Liver (tissue), 9 donors: ENCODE results near the gene DENND4A. TPM values are rescaled to one million over a fixed set of nuclear protein-coding genes. Genes with fewer than 3 reads are reported as not detected.
A peak's percentile ranks its signal among the peaks of the same experiment; 100 is the strongest.

Experiments used
- DNase-seq: peaks from one replicate; pipeline ENCODE4 v3.0.0-alpha.2; 2017; ENCODE audit warnings: low spot score
- H3K27ac ChIP-seq, 2 donors: one replicate each; pipeline ENCODE4 v1.7.0; 2013; ENCODE audit warnings: inconsistent platforms in 2 of 2, low read length in 2 of 2, control low read depth in 1 of 2, low read depth in 1 of 2, mild to moderate bottlenecking in 1 of 2
- H3K27me3 ChIP-seq, 4 donors: one replicate each; pipeline versions ENCODE4 v1.6.1 to v1.7.0; 2013; ENCODE audit warnings: low read length in 3 of 4, inconsistent platforms in 1 of 4, mild to moderate bottlenecking in 1 of 4, moderate library complexity in 1 of 4; ENCODE audit not compliant: control insufficient read depth in 4 of 4, insufficient read depth in 4 of 4
- H3K36me3 ChIP-seq, 4 donors: one replicate each; pipeline versions ENCODE4 v1.6.1 to v1.7.0; 2013; ENCODE audit warnings: low read length in 3 of 4, mild to moderate bottlenecking in 3 of 4, low read depth in 1 of 4, moderate library complexity in 1 of 4; ENCODE audit not compliant: control insufficient read depth in 4 of 4, insufficient read depth in 3 of 4
- H3K4me1 ChIP-seq, 4 donors: one replicate each; pipeline versions ENCODE4 v1.6.1 to v1.7.0; 2013; ENCODE audit warnings: low read length in 3 of 4, mild to moderate bottlenecking in 3 of 4, moderate library complexity in 1 of 4; ENCODE audit not compliant: control insufficient read depth in 4 of 4, insufficient read depth in 4 of 4
- H3K4me3 ChIP-seq, 3 donors: one replicate each; pipeline versions ENCODE4 v1.6.1 to v1.7.0; 2013; ENCODE audit warnings: low read length in 3 of 3, control low read depth in 1 of 3, low read depth in 1 of 3, mild to moderate bottlenecking in 1 of 3
- H3K9ac ChIP-seq, 2 donors: one replicate each; pipeline ENCODE4 v1.7.0; 2013; ENCODE audit warnings: low read length in 2 of 2, mild to moderate bottlenecking in 2 of 2, moderate library complexity in 2 of 2, control low read depth in 1 of 2, low read depth in 1 of 2
- H3K9me3 ChIP-seq, 4 donors: one replicate each; pipeline versions ENCODE4 v1.6.1 to v1.7.0; 2013; ENCODE audit warnings: low read length in 3 of 4; ENCODE audit not compliant: control insufficient read depth in 4 of 4
- ATF3 ChIP-seq: IDR thresholded peaks from 2 replicates; pipeline ENCODE4 v1.6.1; 2016; ENCODE audit warnings: antibody characterized with exemption
- EGR1 ChIP-seq, 2 donors: IDR thresholded peaks; 2 replicates each; pipeline ENCODE4 v1.6.1; 2016 to 2018; ENCODE audit warnings: antibody characterized with exemption in 2 of 2, low read depth in 2 of 2
- FOXA2 ChIP-seq: IDR thresholded peaks from 2 replicates; pipeline ENCODE4 v1.6.1; 2016; ENCODE audit warnings: antibody characterized with exemption
- GABPA ChIP-seq, 2 donors: IDR thresholded peaks in 1 of 2; conservative IDR thresholded peaks in 1 of 2; 2 replicates each; pipeline ENCODE4 v1.6.1; 2016; ENCODE audit warnings: antibody characterized with exemption in 2 of 2, mild to moderate bottlenecking in 1 of 2, moderate library complexity in 1 of 2
- HNF4G ChIP-seq: IDR thresholded peaks from 2 replicates; pipeline ENCODE4 v1.6.1; 2016; ENCODE audit warnings: antibody characterized with exemption
- RAD21 ChIP-seq, 2 donors: IDR thresholded peaks; 2 replicates each; pipeline ENCODE4 v1.6.1; 2016; ENCODE audit warnings: antibody characterized with exemption in 2 of 2, mild to moderate bottlenecking in 2 of 2
- RXRA ChIP-seq, 2 donors: IDR thresholded peaks; 2 replicates each; pipeline ENCODE4 v1.6.1; 2017 to 2018; ENCODE audit warnings: antibody characterized with exemption in 2 of 2, mild to moderate bottlenecking in 1 of 2
- SP1 ChIP-seq: IDR thresholded peaks from 2 replicates; pipeline ENCODE4 v1.6.1; 2018; ENCODE audit warnings: antibody characterized with exemption, mild to moderate bottlenecking
- ZBTB33 ChIP-seq: IDR thresholded peaks from 2 replicates; pipeline ENCODE4 v1.6.1; 2016; ENCODE audit warnings: antibody characterized with exemption
- WGBS: extraction: QIAGEN DNeasy Blood & Tissue Kit; methylation state at CpG from one replicate; pipeline ENCODE4 v1.1.7; 2013; 5-methylcytosine and 5-hydroxymethylcytosine counted together
- polyA plus RNA-seq, 2 donors: library from polyadenylated mRNA; stranded (reverse) in 1 of 2; unstranded in 1 of 2; fragments of 200-250 nt in 1 of 2; fragments of >200 nt in 1 of 2; fragmentation: Nextera tagmentation in 1 of 2; extraction: Ambion mirVana in 1 of 2; gene quantifications; one replicate each; pipeline versions ENCODE4 v1.2.1 to v1.2.3, GENCODE V29; 2013 to 2015
- total RNA-seq, 2 donors: library from RNA; depleted of rRNA; stranded (reverse); fragments of >200 nt; gene quantifications; one replicate each; pipeline ENCODE4 v1.2.3, GENCODE V29; 2014
- TF ChIP-seq, protein P1 (sequence below): IDR thresholded peaks from 2 replicates; pipeline ENCODE4 v1.6.1; 2016; ENCODE audit warnings: antibody characterized with exemption
- TF ChIP-seq, protein P2 (sequence below): fragments of 150-350 bp; IDR thresholded peaks from 2 replicates; pipeline ENCODE4 v1.5.1; 2017; ENCODE audit warnings: improper control_type of control experiment, low read depth, low read length; ENCODE audit not compliant: missing input control
- TF ChIP-seq, protein P3 (sequence below): IDR thresholded peaks from 2 replicates; pipeline ENCODE4 v1.6.1; 2016; ENCODE audit warnings: antibody characterized with exemption, mild to moderate bottlenecking
- donor health status: healthy.
- donor health status: healthy.
- donor health status: healthy.
- donor health status: healthy.
- donor health status: healthy.

Gene DENND4A
- total and polyA plus RNA-seq, 4 donors, result 5.2 to 75.5 (median 23.9) TPM

- TF ChIP-seq, protein P1, sequence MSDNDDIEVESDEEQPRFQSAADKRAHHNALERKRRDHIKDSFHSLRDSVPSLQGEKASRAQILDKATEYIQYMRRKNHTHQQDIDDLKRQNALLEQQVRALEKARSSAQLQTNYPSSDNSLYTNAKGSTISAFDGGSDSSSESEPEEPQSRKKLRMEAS, result no peak
- no peak for TF ChIP-seq ZBTB33
- no peak for TF ChIP-seq GABPA (IDR thresholded peaks at IDR 0.05 in 1 of 2, conservative IDR thresholded peaks at IDR 0.05 in 1 of 2)
Measured at GRCh38 chr15:65639509-65639908, 152.6 kb downstream of the DENND4A start (continued).

DNA sequence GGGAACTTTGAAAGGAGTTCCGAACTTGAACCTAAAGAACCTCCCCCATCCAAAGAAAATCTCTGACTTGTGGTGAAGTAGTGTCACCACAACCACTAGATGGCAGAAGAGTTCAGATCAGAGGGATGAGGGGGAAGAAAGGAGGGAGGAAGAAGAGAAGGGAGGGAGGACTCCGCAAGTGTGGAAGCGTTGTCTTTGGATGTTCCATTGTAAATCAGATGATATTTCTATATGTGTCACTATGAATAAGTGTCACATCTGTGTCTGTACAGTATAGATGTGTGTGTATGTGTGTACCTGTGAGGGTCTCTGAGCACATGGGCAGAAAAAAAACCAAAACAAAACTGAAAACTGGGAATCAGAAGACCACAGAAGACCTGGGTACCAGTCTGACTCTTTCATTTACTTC is 153.4 kb downstream of the DENND4A start:
- H3K9ac ChIP-seq, result no peak overlapping the region
- no peaks in the 10 kb centered on the region for H3K4me1 ChIP-seq
- H3K36me3 ChIP-seq, result no peaks in the 10 kb centered on the region
- no peak for DNase-seq
- no peak overlapping the region for H3K4me3 ChIP-seq
- TF ChIP-seq RAD21 (IDR thresholded peaks at IDR 0.05), result peak; percentile 89 to 93
- TF ChIP-seq EGR1 (IDR thresholded peaks at IDR 0.05; ENCODE audit: low read depth in 2 of 2), result no peak
- TF ChIP-seq, protein P2, sequence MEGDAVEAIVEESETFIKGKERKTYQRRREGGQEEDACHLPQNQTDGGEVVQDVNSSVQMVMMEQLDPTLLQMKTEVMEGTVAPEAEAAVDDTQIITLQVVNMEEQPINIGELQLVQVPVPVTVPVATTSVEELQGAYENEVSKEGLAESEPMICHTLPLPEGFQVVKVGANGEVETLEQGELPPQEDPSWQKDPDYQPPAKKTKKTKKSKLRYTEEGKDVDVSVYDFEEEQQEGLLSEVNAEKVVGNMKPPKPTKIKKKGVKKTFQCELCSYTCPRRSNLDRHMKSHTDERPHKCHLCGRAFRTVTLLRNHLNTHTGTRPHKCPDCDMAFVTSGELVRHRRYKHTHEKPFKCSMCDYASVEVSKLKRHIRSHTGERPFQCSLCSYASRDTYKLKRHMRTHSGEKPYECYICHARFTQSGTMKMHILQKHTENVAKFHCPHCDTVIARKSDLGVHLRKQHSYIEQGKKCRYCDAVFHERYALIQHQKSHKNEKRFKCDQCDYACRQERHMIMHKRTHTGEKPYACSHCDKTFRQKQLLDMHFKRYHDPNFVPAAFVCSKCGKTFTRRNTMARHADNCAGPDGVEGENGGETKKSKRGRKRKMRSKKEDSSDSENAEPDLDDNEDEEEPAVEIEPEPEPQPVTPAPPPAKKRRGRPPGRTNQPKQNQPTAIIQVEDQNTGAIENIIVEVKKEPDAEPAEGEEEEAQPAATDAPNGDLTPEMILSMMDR, result peak; percentile 76
- no peaks in the 10 kb centered on the region for H3K9me3 ChIP-seq
- no peak overlapping the region for H3K27ac ChIP-seq
- 5% methylated on average over 3 of the region's 3 CpGs for WGBS
- H3K27me3 ChIP-seq, result no peaks in the 10 kb centered on the region

DNA sequence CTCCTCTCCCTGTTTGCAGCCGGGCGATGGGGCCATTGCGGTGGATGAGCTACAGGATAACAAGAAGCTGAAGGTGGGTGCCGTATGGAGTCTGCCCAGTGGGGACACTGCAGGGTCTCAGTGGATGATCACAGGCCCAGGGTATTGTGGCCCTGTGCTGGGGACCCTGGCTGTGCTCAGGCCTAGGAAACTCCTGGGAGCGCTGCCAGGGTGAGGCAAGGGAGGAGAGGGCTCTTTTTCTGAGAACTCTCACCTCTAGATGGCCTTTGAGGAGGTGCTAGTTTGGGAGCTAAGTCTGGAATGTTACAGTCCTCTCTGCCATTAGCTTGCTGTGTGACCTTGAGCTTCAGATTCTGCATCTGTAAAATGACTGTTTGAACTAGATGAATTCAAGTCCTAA is 154.0 kb downstream of the DENND4A start:
- TF ChIP-seq RXRA (IDR thresholded peaks at IDR 0.05), result no peak
- no peak for TF ChIP-seq SP1
- no peak for TF ChIP-seq FOXA2
- TF ChIP-seq, protein P2, result no peak
- TF ChIP-seq HNF4G, result no peak
- TF ChIP-seq GABPA (IDR thresholded peaks at IDR 0.05 in 1 of 2, conservative IDR thresholded peaks at IDR 0.05 in 1 of 2), result no peak
- TF ChIP-seq, protein P3, sequence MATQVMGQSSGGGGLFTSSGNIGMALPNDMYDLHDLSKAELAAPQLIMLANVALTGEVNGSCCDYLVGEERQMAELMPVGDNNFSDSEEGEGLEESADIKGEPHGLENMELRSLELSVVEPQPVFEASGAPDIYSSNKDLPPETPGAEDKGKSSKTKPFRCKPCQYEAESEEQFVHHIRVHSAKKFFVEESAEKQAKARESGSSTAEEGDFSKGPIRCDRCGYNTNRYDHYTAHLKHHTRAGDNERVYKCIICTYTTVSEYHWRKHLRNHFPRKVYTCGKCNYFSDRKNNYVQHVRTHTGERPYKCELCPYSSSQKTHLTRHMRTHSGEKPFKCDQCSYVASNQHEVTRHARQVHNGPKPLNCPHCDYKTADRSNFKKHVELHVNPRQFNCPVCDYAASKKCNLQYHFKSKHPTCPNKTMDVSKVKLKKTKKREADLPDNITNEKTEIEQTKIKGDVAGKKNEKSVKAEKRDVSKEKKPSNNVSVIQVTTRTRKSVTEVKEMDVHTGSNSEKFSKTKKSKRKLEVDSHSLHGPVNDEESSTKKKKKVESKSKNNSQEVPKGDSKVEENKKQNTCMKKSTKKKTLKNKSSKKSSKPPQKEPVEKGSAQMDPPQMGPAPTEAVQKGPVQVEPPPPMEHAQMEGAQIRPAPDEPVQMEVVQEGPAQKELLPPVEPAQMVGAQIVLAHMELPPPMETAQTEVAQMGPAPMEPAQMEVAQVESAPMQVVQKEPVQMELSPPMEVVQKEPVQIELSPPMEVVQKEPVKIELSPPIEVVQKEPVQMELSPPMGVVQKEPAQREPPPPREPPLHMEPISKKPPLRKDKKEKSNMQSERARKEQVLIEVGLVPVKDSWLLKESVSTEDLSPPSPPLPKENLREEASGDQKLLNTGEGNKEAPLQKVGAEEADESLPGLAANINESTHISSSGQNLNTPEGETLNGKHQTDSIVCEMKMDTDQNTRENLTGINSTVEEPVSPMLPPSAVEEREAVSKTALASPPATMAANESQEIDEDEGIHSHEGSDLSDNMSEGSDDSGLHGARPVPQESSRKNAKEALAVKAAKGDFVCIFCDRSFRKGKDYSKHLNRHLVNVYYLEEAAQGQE, result no peak
- TF ChIP-seq, protein P1, result no peak
- TF ChIP-seq ZBTB33, result no peak
- no peak for TF ChIP-seq ATF3
- no peak for DNase-seq
- no peak overlapping the region for H3K9ac ChIP-seq
- no peaks in the 10 kb centered on the region for H3K4me1 ChIP-seq
- no peaks in the 10 kb centered on the region for H3K9me3 ChIP-seq
- H3K36me3 ChIP-seq, result no peaks in the 10 kb centered on the region
- no peak overlapping the region for H3K27ac ChIP-seq
- 84% methylated on average over 5 of the region's 5 CpGs for WGBS
- no peaks in the 10 kb centered on the region for H3K27me3 ChIP-seq
- no peak overlapping the region for H3K4me3 ChIP-seq
